Thoracic aorta (tissue), 2 donors: ENCODE data around the gene ABCC8. TPM values are rescaled to one million over a fixed set of nuclear protein-coding genes. Genes with fewer than 3 reads are reported as not detected.

Experiments
- ATAC-seq: fragments of 150-250 bp; one replicate; pipeline ENCODE4 v1.8.0; 2017; ENCODE audit warnings: low read depth; ENCODE audit not compliant: insufficient number of reproducible peaks, low FRiP score
- DNase-seq: peaks from one replicate; pipeline ENCODE4 v3.0.0-alpha.2; 2020; ENCODE audit warnings: low spot score
- H3K27ac ChIP-seq, 2 donors: fragments of 200-600 bp; sonication (generic); 1 replicate in 1 of 2; 2 replicates in 1 of 2; pipeline ENCODE4 v1.5.1; 2016; ENCODE audit warnings: mild to moderate bottlenecking in 2 of 2, moderate library complexity in 2 of 2
- H3K27me3 ChIP-seq: fragments of 200-600 bp; sonication (generic); replicated peaks from 2 replicates; pipeline ENCODE4 v1.6.0; 2016; ENCODE audit warnings: mild to moderate bottlenecking; ENCODE audit not compliant: insufficient read depth
- H3K36me3 ChIP-seq: fragments of 200-600 bp; sonication (generic); one replicate; pipeline ENCODE4 v1.5.1; 2016
- H3K4me1 ChIP-seq, 2 donors: fragments of 200-600 bp; sonication (generic); 1 replicate in 1 of 2; 2 replicates in 1 of 2; pipeline versions ENCODE4 v1.5.1 to v1.6.0; 2016; ENCODE audit warnings: low read depth in 2 of 2, mild to moderate bottlenecking in 1 of 2; ENCODE audit not compliant: control insufficient read depth in 1 of 2
- H3K4me3 ChIP-seq: fragments of 200-600 bp; sonication (generic); 2 replicates; pipeline ENCODE4 v1.5.1; 2016; ENCODE audit warnings: mild to moderate bottlenecking
- H3K9me3 ChIP-seq: fragments of 200-600 bp; sonication (generic); 2 replicates; pipeline ENCODE4 v1.5.1; 2016
- CTCF ChIP-seq: fragments of 200-600 bp; sonication (generic); IDR thresholded peaks from one replicate; pipeline ENCODE4 v1.5.1; 2019; ENCODE audit warnings: antibody characterized with exemption
- total RNA-seq, 2 donors: library from RNA; depleted of rRNA; stranded (reverse); fragments of >200 nt; gene quantifications; one replicate each; pipeline versions ENCODE4 v1.1.0 to v1.2.3, GENCODE V29; 2016

The ABCC8 gene
- total RNA-seq, 2 donors from 2014 or later, result 0.42 to 13.9 TPM

DNA sequence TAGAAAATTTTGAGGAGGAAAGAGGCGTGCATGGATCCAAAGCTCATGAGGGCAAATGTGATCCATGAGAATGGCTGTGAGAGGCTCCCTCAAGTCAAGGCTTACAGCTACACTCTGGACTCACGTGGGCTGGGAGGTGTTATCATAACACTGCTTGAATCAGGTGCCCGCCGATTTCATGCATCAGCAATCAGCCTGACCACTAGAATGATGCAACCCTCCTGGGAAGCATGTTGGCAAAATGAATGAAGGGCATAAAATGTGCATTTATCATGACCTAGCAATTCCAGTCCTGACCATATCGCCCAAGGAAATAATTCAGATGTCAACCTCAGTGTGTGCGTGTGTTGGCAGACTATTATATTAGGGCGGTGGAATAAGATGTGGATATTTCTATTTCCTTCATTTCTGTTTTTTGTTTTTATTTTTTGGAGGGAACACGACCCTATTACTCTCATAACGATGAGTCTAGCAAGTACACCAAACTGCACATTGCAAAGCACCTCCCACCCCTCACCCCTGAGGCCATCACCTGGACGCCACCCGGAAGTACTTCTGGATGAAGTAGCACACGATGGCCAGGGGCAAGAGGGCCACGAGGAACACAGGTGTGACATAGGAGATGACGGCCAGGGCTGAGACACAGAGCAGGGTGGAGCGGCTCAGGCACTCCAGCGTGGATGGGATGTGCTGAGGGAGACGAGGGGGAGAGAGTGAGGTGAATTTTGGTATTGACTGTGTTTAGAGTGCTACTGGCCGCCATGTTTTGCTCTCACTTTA lies 72.5 kb downstream of the ABCC8 start:
- Histone ChIP-seq H3K4me3 (no peak overlapping the region), H3K4me1 (peaks cover 10 to 21% of the 10 kb centered on the region in 2 donors), H3K36me3 (no peaks in the 10 kb centered on the region), H3K9me3 (no peaks in the 10 kb centered on the region), H3K27ac (no peak overlapping the region), H3K27me3 (no peaks in the 10 kb centered on the region)
- DNase-seq, result no peak
- ATAC-seq, result no peak
- TF ChIP-seq CTCF, result no peak

- no peak for TF ChIP-seq CTCF
- H3K36me3 ChIP-seq, result no peaks in the 10 kb centered on the region
- no peak overlapping the region for H3K4me3 ChIP-seq
- no peaks in the 10 kb centered on the region for H3K9me3 ChIP-seq
- no peaks in the 10 kb centered on the region for H3K27me3 ChIP-seq
- no peak for DNase-seq
- H3K27ac ChIP-seq, result no peak overlapping the region
- H3K4me1 ChIP-seq, result peaks cover 10 to 21% of the 10 kb centered on the region in 2 donors
- ATAC-seq, result no peak
Observed at GRCh38 chr11:17402486-17402885, 74.2 kb downstream of the ABCC8 start.

GRCh38 chr11:17401841-17402240 lies 74.8 kb downstream of the ABCC8 start:
- Histone ChIP-seq H3K4me3 (no peak overlapping the region), H3K27ac (no peak overlapping the region), H3K4me1 (peaks cover 10 to 18% of the 10 kb centered on the region in 2 donors), H3K9me3 (no peaks in the 10 kb centered on the region), H3K36me3 (no peaks in the 10 kb centered on the region), H3K27me3 (no peaks in the 10 kb centered on the region)
- ATAC-seq, result no peak
- no peak for TF ChIP-seq CTCF
- DNase-seq, result no peak

GRCh38 chr11:17401316-17401715 lies 75.3 kb downstream of the ABCC8 start:
- Histone ChIP-seq H3K4me1 (peaks cover 10 to 13% of the 10 kb centered on the region in 2 donors), H3K4me3 (no peak overlapping the region), H3K36me3 (no peaks in the 10 kb centered on the region), H3K27me3 (no peaks in the 10 kb centered on the region), H3K27ac (no peak overlapping the region), H3K9me3 (no peaks in the 10 kb centered on the region)
- ATAC-seq, result no peak
- TF ChIP-seq CTCF, result no peak
- DNase-seq, result no peak

DNA sequence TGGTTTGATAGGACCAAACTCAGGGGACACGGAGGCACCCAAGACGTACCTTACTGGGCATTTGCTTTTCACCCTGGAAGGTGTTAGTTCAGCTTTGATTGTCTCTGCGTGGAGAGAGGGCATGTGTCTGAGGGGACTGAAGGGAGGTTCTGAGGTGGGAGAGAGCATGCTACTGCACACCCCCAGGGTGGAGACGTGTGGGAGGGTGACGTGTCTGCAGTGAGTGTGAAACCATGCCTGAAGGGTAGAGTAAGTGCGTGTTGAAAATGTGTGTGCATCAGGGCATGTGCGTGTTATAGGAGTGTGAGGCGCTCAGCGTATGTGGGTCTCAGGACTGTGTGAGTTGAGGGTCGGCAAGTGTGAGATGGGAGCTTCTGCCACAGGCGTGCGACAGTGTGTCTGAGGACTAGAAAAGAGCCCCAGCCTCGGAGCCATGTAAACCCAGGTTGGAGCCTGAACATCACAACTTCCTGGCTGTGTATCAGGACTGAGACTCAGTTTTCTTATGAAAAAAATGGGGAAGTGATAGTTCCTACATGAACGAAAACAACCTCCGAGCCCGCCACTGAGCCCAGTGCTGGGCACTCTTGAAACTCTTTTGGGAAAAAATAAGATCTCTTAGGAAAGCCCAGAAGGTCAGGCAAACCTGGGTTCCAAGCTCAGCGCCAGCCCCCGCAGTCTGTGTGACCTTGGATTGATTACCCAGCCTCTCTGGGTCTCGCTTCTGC lies 76.4 kb downstream of the ABCC8 start:
- DNase-seq, result no peak
- no peaks in the 10 kb centered on the region for H3K36me3 ChIP-seq

More for the DNA sequence above, 76.4 kb downstream of the ABCC8 start:
- Histone ChIP-seq H3K27ac (no peak overlapping the region), H3K27me3 (no peaks in the 10 kb centered on the region), H3K4me1 (peaks cover 2 to 3% of the 10 kb centered on the region in 2 donors), H3K9me3 (no peaks in the 10 kb centered on the region), H3K4me3 (no peak overlapping the region)
- TF ChIP-seq CTCF, result no peak
- ATAC-seq, result no peak
